C4-2B (cell line): ENCODE measurements around the gene CTLA4.

Experiments used
- CTCF ChIP-seq: fragments of 450-650 bp; conservative IDR thresholded peaks from 2 replicates; pipeline ENCODE4 v1.5.1; 2017; ENCODE audit warnings: mild to moderate bottlenecking
- ZFX ChIP-seq: fragments of 450-650 bp; IDR thresholded peaks from 2 replicates; pipeline ENCODE4 v1.6.1; 2017

DNA sequence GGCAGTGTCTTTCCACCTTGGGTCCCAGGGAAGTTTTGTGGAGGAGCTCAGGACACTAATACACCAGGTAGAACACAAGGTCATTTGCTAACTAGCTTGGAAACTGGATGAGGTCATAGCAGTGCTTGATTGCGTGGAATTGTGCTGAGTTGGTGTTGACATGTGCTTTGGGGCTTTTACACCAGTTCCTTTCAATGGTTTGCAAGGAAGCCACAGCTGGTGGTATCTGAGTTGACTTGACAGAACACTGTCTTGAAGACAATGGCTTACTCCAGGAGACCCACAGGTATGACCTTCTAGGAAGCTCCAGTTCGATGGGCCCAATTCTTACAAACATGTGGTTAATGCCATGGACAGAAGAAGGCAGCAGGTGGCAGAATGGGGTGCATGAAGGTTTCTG, 5.9 kb downstream of the CTLA4 start:
- TF ChIP-seq CTCF: no peak
- no peak for TF ChIP-seq ZFX
